Mononuclear cell (primary cell): Measurements from ENCODE around the gene EEF1AKMT2. TPM values are rescaled to one million over a fixed set of nuclear protein-coding genes. Genes with fewer than 3 reads are reported as not detected.

ENCODE experiments used
- H3K27me3 ChIP-seq: 2 replicates; pipeline ENCODE4 v1.6.0; 2011; ENCODE audit warnings: low read length, control low read depth; ENCODE audit not compliant: insufficient read depth
- H3K4me1 ChIP-seq: 2 replicates; pipeline ENCODE4 v1.5.1; 2011; ENCODE audit warnings: mild to moderate bottlenecking, low read length, control low read depth; ENCODE audit not compliant: insufficient read depth
- H3K4me3 ChIP-seq: 2 replicates; pipeline ENCODE4 v1.5.1; 2011; ENCODE audit warnings: mild to moderate bottlenecking, low read length, moderate library complexity
- H3K9me3 ChIP-seq: 2 replicates; pipeline ENCODE4 v1.5.1; 2011; ENCODE audit warnings: low read depth, mild to moderate bottlenecking, control low read depth, low read length
- total RNA-seq: library from RNA; depleted of rRNA; stranded (reverse); fragments of >200 nt; gene quantifications from one replicate; pipeline ENCODE4 v1.2.3, GENCODE V29; 2012

Gene EEF1AKMT2
- total RNA-seq, 1 donor, result 21.3 TPM

GRCh38 chr10:124723826-124724225 lies 67.9 kb downstream of the EEF1AKMT2 start:
- H3K4me3 ChIP-seq, result no peak overlapping the region

GRCh38 chr10:124722798-124723783 lies 68.6 kb downstream of the EEF1AKMT2 start:
- H3K4me1 ChIP-seq, result peaks cover 96% of the 10 kb centered on the region
- no peaks in the 10 kb centered on the region for H3K9me3 ChIP-seq
- H3K27me3 ChIP-seq, result no peaks in the 10 kb centered on the region
- no peak overlapping the region for H3K4me3 ChIP-seq

More at GRCh38 chr10:124723826-124724225, 67.9 kb downstream of the EEF1AKMT2 start:
- H3K27me3 ChIP-seq, result no peaks in the 10 kb centered on the region
- H3K9me3 ChIP-seq, result no peaks in the 10 kb centered on the region
- peaks cover 96% of the 10 kb centered on the region for H3K4me1 ChIP-seq

GRCh38 chr10:124721330-124722045 lies 70.2 kb downstream of the EEF1AKMT2 start:
- no peaks in the 10 kb centered on the region for H3K9me3 ChIP-seq
- H3K4me1 ChIP-seq, result peaks cover 99% of the 10 kb centered on the region
- no peak overlapping the region for H3K4me3 ChIP-seq
- H3K27me3 ChIP-seq, result no peaks in the 10 kb centered on the region

GRCh38 chr10:124719213-124719851 lies 72.4 kb downstream of the EEF1AKMT2 start:
- Histone ChIP-seq H3K4me3 (no peak overlapping the region), H3K27me3 (no peaks in the 10 kb centered on the region), H3K9me3 (no peaks in the 10 kb centered on the region), H3K4me1 (peaks cover 99% of the 10 kb centered on the region)

- no peaks in the 10 kb centered on the region for H3K9me3 ChIP-seq
- H3K4me1 ChIP-seq, result peaks cover 99% of the 10 kb centered on the region
- no peak overlapping the region for H3K4me3 ChIP-seq
- H3K27me3 ChIP-seq, result no peaks in the 10 kb centered on the region
These were observed 73.6 kb downstream of the EEF1AKMT2 start for GRCh38 chr10:124717911-124718741.

- no peaks in the 10 kb centered on the region for H3K9me3 ChIP-seq
- H3K27me3 ChIP-seq, result no peaks in the 10 kb centered on the region
- H3K4me3 ChIP-seq, result no peak overlapping the region
- H3K4me1 ChIP-seq, result peaks cover 96% of the 10 kb centered on the region
These were observed 74.5 kb downstream of the EEF1AKMT2 start for GRCh38 chr10:124717041-124717757.

GRCh38 chr10:124716369-124716768 lies 75.3 kb downstream of the EEF1AKMT2 start:
- Histone ChIP-seq H3K4me1 (peaks cover 96% of the 10 kb centered on the region), H3K4me3 (no peak overlapping the region), H3K9me3 (no peaks in the 10 kb centered on the region), H3K27me3 (no peaks in the 10 kb centered on the region)

- Histone ChIP-seq H3K4me1 (peaks cover 94% of the 10 kb centered on the region), H3K4me3 (no peak overlapping the region), H3K27me3 (no peaks in the 10 kb centered on the region), H3K9me3 (no peaks in the 10 kb centered on the region)
These were observed 76.2 kb downstream of the EEF1AKMT2 start for GRCh38 chr10:124715439-124715838.

- Histone ChIP-seq H3K4me3 (no peak overlapping the region), H3K27me3 (no peaks in the 10 kb centered on the region), H3K4me1 (peaks cover 94% of the 10 kb centered on the region), H3K9me3 (no peaks in the 10 kb centered on the region)
These were observed 77.9 kb downstream of the EEF1AKMT2 start for GRCh38 chr10:124713679-124714255.

GRCh38 chr10:124712704-124713407 lies 78.8 kb downstream of the EEF1AKMT2 start:
- Histone ChIP-seq H3K4me1 (peaks cover 94% of the 10 kb centered on the region), H3K27me3 (no peaks in the 10 kb centered on the region), H3K4me3 (no peak overlapping the region), H3K9me3 (no peaks in the 10 kb centered on the region)

GRCh38 chr10:124711145-124711544 lies 80.5 kb downstream of the EEF1AKMT2 start:
- Histone ChIP-seq H3K4me1 (peaks cover 94% of the 10 kb centered on the region), H3K27me3 (no peaks in the 10 kb centered on the region), H3K4me3 (no peak overlapping the region)

GRCh38 chr10:124710266-124710881 lies 81.3 kb downstream of the EEF1AKMT2 start:
- Histone ChIP-seq H3K27me3 (no peaks in the 10 kb centered on the region), H3K9me3 (no peaks in the 10 kb centered on the region), H3K4me3 (no peak overlapping the region), H3K4me1 (peaks cover 94% of the 10 kb centered on the region)

More at GRCh38 chr10:124711145-124711544, 80.5 kb downstream of the EEF1AKMT2 start:
- H3K9me3 ChIP-seq, result no peaks in the 10 kb centered on the region

- H3K27me3 ChIP-seq, result no peaks in the 10 kb centered on the region
- no peaks in the 10 kb centered on the region for H3K9me3 ChIP-seq
- peaks cover 94% of the 10 kb centered on the region for H3K4me1 ChIP-seq
- H3K4me3 ChIP-seq, result no peak overlapping the region
These were observed 81.8 kb downstream of the EEF1AKMT2 start for GRCh38 chr10:124709861-124710260.
